GM21717 (cell line): ENCODE data around the gene ARMC3.
"Not testable (repeated sequence)": the region's sequence is repeated elsewhere in the genome, so short reads cannot be mapped to it uniquely, and the experiment has no call there.

Experiments
- ATAC-seq: cut with Tn5 transposase; IDR thresholded peaks from one replicate; pipeline ENCODE4 v1.9.1; 2021; ENCODE audit warnings: mild to moderate bottlenecking, moderate library complexity; ENCODE audit not compliant: unreplicated experiment

ARMC3 gene

GRCh38 chr10:22927661-22928403 is at the start of gene ARMC3:
Gene ARMC3, plus strand, starts transcription at chr10:22928053. Its CDS starts 3,944 bp downstream, at chr10:22931997.
- peak; percentile 53 for ATAC-seq

- ATAC-seq, result no peak
Observed at GRCh38 chr10:22891797-22892196, 36.1 kb upstream of the ARMC3 start.

- ATAC-seq, result no peak
Observed at GRCh38 chr10:22893781-22894180, 34.1 kb upstream of the ARMC3 start.

- no peak for ATAC-seq
Observed at GRCh38 chr10:22894714-22895113, 33.1 kb upstream of the ARMC3 start.

- no peak for ATAC-seq
Observed at GRCh38 chr10:22895252-22895651, 32.6 kb upstream of the ARMC3 start.

GRCh38 chr10:22897371-22897770 is 30.5 kb upstream of the ARMC3 start:
- ATAC-seq, result no peak

- ATAC-seq, result no peak
Observed at GRCh38 chr10:22899307-22899706, 28.5 kb upstream of the ARMC3 start.

- ATAC-seq, result no peak
Observed at GRCh38 chr10:22899775-22900174, 28.1 kb upstream of the ARMC3 start.

GRCh38 chr10:22900841-22901601 is 26.8 kb upstream of the ARMC3 start:
- no peak for ATAC-seq

GRCh38 chr10:22902147-22902546 is 25.7 kb upstream of the ARMC3 start:
- not testable (repeated sequence) for ATAC-seq

GRCh38 chr10:22903694-22904093 is 24.2 kb upstream of the ARMC3 start:
- ATAC-seq, result no peak

GRCh38 chr10:22906767-22907166 is 21.1 kb upstream of the ARMC3 start:
- ATAC-seq, result no peak

- no peak for ATAC-seq
Observed at GRCh38 chr10:22908837-22909236, 19.0 kb upstream of the ARMC3 start.

- not testable (repeated sequence) for ATAC-seq
Observed at GRCh38 chr10:22909673-22910072, 18.2 kb upstream of the ARMC3 start.

GRCh38 chr10:22911067-22911466 is 16.8 kb upstream of the ARMC3 start:
- no peak for ATAC-seq

GRCh38 chr10:22911889-22912762 is 15.7 kb upstream of the ARMC3 start:
- no peak for ATAC-seq

GRCh38 chr10:22912763-22913384 is 15.0 kb upstream of the ARMC3 start:
- no peak for ATAC-seq

- ATAC-seq, result no peak
Observed at GRCh38 chr10:22913474-22914092, 14.3 kb upstream of the ARMC3 start.

- ATAC-seq, result no peak
Observed at GRCh38 chr10:22915314-22915713, 12.5 kb upstream of the ARMC3 start.

GRCh38 chr10:22925088-22925487 is 2.8 kb upstream of the ARMC3 start:
- no peak for ATAC-seq
